GM12891 (cell line): ENCODE measurements around the gene C2.

Experiments used
- POLR2A ChIP-seq: IDR thresholded peaks from 2 replicates; pipeline ENCODE4 v1.6.1; 2011; ENCODE audit warnings: low read depth, low read length, control low read depth
- POLR2AphosphoS5 ChIP-seq: IDR thresholded peaks from 2 replicates; pipeline ENCODE4 v1.6.1; 2011; ENCODE audit warnings: low read depth, low read length, control low read depth

DNA sequence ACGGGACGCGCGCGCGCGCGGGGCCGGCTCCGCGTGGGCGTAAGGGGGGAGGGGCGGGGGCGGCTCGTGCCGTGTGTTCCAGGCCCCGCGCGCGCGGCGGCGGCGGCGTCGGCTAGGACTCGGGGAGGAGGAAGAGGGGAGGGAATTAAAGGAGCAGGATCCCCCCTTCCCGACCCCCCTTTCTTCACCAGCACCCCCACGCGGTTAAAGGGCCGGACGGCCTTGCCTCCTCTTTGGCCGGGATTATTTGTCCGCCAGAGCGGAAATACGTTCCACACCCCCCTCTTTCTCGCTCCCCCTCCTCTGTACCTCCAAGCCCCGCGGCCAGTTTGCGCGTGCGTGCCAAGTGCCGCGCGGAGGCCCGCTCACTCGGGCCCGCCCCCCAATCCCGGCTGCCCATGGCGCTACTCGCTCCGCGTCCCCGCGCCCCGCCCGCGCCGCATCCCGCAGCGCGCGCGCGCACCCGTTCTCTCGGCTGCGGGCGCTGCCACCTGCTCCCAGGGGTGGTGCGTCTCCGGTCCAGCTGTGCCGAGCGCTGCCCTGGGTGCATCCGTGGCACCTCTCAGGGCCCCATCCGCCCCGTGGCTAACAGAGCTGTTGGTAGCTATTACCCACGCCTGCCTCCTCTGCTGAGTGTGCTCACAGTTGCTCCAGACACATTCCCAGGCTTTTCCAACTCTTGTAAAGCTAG lies 25.4 kb upstream of the C2 start, which contains the start of gene ZBTB12:
- TF ChIP-seq POLR2A (no peak), POLR2AphosphoS5 (no peak)
